HG03064 (cell line): ENCODE measurements around the gene CALML3.
"Not testable (repeated sequence)": the region's sequence is repeated elsewhere in the genome, so short reads cannot be mapped to it uniquely, and the experiment has no call there.

Experiments
- ATAC-seq: cut with Tn5 transposase; IDR thresholded peaks from one replicate; pipeline ENCODE4 v1.9.1; 2021; ENCODE audit warnings: low read depth; ENCODE audit not compliant: unreplicated experiment

The CALML3 gene

GRCh38 chr10:5551531-5552375, 27.0 kb downstream of the CALML3 start:
- no peak for ATAC-seq

- ATAC-seq, result no peak
Observed at GRCh38 chr10:5552376-5553321, 27.9 kb downstream of the CALML3 start.

DNA sequence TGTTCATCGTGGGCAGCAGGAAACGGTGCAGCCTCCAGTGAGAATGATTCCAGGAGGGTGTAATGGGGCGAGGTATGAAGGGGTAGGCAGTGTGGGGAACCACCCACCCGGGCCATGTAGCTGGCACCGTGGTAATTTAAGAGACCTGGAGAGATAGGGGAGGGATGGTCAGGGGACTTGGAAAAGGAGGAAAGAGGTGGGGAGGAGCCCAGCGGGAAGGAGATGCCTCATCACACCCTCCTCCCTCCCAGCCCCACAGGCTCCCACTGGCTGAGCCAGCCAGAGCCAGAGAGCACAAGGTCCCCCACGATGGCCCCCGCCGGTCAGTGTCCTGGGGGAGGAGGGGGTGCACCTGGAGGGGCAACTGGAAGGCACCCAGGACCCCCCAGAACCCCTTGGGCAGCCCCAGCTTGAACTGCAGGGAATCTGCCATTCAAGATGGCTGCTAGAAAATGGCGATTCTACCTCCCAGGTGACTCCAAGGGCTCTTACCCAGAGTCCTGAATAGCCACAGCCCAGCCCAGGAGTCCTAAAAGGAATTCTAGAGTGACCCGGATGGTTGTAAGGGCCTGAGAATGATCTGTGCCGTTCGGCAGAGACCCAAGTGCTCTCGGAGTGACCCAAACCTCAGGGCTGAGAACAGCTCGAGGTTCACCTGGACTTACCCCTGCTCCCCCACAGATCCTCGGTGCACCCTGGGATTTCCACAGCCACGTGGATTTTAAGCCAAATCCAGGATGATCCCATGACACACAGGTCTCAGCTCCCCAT, 28.8 kb downstream of the CALML3 start:
- no peak for ATAC-seq

- no peak for ATAC-seq
Observed at GRCh38 chr10:5555021-5555510, 30.3 kb downstream of the CALML3 start.

DNA sequence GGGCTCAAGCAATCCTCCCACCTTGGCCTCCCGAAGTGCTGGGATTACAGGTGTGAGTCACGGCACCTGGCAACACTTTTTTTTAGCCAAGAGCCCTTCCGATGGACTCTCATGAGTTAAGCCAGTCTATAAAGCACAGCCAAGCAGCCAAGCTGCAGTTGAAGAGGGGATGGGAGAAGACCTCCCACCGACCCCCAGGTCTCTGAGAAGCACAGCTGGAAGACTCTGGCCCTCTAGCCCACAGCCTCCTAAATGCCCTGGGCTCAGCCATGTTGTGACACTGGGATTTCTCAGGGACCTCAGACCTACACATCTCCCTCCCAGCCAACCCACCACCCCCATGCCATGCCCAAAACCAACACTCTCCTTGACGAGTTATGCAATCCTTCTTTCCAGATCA, 31.1 kb downstream of the CALML3 start:
- no peak for ATAC-seq

- no peak for ATAC-seq
Observed at GRCh38 chr10:5556576-5556975, 31.8 kb downstream of the CALML3 start.

DNA sequence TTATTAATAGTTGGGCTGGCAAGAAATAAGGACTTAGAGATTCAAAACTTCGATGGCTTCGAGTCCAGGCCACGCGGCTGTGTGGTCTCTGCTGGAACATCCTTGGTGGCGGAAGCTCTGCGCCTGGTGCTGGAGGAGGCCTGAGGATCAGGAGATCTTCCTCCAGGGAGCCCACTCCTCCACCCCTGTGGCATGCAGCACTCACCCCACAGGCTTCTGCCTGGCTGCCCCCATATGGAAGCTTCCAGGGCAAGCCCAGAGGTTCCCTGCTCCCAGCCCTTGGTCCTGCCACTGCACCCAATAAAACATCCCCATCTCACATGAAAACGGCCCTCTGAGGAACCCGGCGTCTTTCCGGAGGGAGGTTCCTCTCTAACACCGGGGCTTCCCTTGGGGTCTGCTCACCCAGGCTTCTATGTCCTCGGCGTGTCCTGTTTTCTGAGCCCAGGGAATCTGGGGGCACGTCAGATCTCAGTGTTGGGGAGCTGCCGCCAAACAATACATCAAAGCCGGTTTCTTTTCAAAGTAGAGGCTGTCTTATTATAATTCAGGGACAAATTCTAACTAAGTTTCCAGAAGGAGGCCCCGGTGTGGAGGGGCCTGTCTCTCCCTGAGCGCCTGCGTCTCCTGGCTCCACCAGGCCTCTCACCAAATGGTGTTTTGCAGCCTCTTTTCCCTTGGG, 32.4 kb downstream of the CALML3 start:
- ATAC-seq, result no peak

- no peak for ATAC-seq
Observed at GRCh38 chr10:5557799-5558771, 33.3 kb downstream of the CALML3 start.

- not testable (repeated sequence) for ATAC-seq
Observed at GRCh38 chr10:5559022-5559421, 34.3 kb downstream of the CALML3 start.

DNA sequence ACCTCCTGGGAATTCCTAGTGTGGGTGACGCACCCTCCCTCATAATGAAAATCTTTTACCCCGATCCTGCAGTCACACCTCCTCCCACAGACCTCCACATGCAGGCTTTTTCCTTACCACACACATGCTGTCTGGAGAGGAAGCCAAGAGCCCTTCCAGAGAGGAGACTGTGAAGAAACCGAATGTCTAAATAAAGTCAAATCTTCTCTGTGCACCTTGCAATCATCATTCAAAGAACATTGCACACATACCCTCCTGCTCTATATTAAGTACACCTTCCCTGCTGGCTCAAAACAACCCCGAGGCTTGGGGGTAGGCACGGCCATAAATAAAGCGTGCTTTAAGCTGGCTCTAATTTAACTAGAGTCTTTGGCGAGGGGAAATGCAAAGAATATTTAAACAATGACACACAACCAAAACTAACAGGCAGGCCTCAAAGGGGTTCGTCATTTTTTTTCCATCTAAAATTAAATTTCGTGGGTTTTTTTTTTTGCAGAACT, 34.9 kb downstream of the CALML3 start:
- ATAC-seq, result no peak

DNA sequence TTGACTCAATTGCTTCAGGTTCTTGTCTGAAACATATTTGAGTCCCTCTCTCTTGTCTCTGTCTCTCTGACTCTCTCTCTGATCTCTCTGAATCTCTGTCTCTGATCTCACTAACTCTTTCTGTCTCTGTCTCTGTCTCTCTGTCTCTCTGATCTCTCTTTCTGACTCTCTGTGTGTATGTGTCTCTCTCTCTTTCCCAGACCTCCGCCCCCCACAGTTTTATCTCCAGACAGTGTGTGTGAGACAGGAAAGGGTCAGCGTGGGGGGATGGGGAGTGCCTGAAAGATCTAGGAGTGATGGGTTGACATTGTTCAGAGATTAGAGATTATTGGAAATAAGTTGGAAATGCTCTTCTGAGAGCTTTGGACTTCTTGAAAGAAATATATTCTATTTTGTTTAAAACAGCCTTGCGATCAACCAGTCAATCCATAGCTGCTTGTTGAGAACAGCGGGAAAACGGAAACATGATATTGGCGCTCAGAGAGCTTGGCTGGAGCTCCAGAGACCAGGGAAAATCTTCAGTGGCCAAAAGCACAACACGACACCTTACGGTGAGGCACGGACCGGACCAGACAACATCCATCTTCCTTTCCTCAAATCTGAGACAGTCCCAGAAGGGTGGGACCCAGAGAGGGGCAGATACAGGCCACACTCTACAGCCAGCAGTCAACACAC, 35.5 kb downstream of the CALML3 start:
- ATAC-seq, result no peak

DNA sequence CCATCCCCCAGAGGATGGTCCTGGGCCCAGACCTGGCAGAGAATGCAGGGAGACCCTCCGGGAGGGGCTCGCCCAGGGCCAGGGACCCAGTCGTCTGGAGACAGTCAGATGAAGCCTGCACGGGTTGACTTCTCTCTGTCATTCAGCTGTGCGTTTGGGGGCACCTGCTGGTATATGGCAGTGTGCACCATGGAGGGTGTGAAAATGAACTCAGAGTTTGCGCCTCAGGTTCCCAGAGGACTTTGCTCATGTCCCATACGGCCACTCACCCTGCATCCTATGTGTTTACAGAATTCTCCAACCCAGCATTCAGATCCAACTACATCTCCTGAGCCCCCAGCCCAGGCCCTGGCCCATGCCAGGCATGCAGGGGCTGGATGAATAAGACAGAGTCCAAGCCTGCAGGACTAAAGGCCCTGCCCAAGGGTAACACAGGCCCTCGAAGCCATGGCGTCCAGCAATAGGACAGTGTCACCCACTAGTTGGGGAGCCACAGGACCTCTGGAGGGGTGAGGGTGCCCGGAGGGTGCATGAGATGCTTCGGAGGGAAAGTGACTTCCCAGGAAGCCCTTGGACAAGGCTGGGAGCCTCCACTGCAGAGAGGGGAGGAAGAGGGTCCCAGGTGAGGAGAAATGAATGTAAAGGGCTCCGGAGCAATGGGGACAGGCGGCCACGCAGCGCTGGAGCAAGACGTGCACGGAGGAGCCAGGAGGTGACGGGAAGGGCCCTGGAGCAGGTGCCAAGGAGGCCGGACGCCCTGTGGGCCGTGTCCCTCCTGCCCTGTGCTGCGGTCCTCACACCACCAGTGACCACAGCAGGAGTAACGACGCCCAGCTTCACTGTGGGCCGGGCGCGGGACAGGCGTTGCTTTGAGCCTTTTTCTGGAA, 36.3 kb downstream of the CALML3 start:
- no peak for ATAC-seq

DNA sequence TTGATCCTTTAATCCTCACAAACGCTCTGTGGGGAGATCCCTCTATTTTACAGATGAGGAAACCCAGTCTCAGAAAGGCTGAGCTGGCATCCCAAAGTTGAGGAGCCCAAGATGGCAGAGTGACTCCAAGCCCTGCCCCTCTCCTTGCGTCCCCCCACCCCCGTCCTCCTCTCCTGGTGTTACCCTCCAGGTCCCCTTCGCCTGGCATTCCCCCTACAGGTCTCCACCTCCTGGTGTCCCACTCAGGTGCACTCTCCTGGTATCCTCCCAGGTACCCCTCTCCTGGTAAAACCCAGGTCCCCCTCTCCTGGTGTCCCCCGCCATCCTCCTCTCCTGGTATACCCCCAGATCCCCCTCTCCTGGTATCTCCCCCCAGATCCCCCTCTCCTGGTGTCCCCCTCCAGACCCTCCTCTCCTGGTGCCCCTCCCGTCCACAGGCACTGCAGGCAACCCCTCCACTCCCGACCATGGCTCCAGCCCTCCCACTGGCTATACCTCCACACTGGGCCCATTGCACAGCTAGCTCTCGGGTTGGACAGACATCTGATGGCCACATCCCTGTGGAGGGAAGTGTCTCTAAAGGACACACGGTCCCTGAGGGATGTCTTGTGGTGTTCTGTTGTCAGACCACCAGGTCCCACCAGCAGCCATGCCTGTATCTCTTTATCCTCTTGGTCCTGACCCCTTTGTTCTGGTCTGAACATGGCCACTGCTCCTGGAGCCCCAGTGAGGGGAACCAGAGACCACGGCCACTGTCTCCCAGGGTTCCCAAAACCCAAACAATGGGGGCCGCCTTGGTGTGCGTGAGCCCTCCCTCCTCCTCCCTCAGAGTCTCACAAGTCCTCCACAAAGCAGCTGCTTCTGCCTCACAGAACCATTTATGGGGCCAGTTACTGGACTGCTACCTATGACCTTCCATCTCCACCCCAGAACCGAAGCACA, 37.2 kb downstream of the CALML3 start:
- no peak for ATAC-seq

- no peak for ATAC-seq
Observed at GRCh38 chr10:5563321-5563961, 38.7 kb downstream of the CALML3 start.

GRCh38 chr10:5563991-5564536, 39.3 kb downstream of the CALML3 start:
- ATAC-seq, result no peak
